Renal cortical epithelial cell (primary cell): Measurements from ENCODE around the gene TM9SF4. TPM values are rescaled to one million over a fixed set of nuclear protein-coding genes. Genes with fewer than 3 reads are reported as not detected.
"Not testable (repeated sequence)": the region's sequence is repeated elsewhere in the genome, so short reads cannot be mapped to it uniquely, and the experiment has no call there.

Experiments used
- DNase-seq: peaks from one replicate; pipeline ENCODE4 v3.0.0-alpha.2; 2011; ENCODE audit warnings: low read depth
- total RNA-seq: library from RNA; depleted of rRNA; stranded (reverse); fragments of >200 nt; gene quantifications from 2 replicates; pipeline ENCODE4 v1.2.3, GENCODE V29; 2014

Gene TM9SF4
- total RNA-seq, 1 donor from 2014 or later, result 56.0 TPM

- no peak for DNase-seq
These were observed 48.8 kb downstream of the TM9SF4 start for GRCh38 chr20:32158351-32158750.

DNA sequence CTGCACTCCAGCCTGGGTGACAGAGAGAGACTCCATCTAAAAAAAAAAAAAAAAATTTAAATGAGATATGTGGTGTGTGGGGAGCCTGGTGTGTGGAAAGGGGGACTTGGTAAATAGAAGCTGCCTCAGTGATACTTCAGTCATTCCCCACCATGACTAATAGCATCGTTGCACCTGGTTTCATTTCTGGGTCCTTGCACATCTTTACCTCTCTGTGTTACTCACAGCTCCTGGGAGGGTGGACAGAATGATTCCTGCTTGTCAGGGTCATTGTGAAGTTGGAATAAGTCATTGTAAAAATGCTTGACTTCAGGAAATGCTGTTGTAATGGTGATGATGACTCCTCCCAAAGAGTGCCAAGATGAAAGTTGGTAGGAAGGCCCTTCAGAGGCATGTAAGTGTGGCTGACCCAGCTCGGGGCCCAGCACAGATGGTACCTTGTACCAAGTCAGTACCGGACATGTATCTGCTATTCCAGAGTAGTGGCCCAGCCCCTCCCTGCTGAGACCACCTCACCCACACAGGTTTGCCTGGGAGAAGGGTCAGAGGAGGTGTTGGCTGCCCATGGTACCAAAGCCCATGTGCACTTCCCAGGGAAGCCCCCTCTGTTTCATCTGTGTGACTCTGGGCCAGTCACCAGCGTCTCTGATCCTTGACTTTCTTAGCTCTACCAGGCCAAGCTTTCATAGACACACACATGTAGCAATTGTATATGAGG, 49.6 kb downstream of the TM9SF4 start:
- no peak for DNase-seq

GRCh38 chr20:32159766-32160221, 50.3 kb downstream of the TM9SF4 start:
- no peak for DNase-seq

DNA sequence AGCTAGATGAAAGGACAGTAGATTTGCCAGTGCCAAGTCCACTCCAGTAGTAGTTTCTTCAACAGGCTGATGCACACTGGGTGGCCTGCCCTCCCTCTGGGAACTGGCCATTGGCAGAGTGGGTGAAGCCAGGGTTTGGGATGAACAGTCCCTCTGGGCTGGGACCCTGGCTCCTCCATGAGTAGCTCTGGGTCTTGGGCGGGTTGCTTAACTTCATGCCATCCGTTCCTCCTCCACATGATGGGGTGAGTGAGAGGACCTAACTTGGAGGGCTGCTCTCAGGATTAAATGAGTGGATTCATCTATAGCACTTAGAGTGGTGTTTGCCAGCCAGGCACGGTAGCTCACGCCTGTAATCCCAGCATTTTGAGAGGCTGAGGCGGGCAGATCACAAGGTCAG, 50.8 kb downstream of the TM9SF4 start:
- DNase-seq, result no peak

GRCh38 chr20:32162351-32162750, 52.8 kb downstream of the TM9SF4 start:
- DNase-seq, result no peak

- DNase-seq, result no peak
These were observed 54.4 kb downstream of the TM9SF4 start for GRCh38 chr20:32163951-32164350.

GRCh38 chr20:32164984-32165735, 55.6 kb downstream of the TM9SF4 start:
- no peak for DNase-seq

DNA sequence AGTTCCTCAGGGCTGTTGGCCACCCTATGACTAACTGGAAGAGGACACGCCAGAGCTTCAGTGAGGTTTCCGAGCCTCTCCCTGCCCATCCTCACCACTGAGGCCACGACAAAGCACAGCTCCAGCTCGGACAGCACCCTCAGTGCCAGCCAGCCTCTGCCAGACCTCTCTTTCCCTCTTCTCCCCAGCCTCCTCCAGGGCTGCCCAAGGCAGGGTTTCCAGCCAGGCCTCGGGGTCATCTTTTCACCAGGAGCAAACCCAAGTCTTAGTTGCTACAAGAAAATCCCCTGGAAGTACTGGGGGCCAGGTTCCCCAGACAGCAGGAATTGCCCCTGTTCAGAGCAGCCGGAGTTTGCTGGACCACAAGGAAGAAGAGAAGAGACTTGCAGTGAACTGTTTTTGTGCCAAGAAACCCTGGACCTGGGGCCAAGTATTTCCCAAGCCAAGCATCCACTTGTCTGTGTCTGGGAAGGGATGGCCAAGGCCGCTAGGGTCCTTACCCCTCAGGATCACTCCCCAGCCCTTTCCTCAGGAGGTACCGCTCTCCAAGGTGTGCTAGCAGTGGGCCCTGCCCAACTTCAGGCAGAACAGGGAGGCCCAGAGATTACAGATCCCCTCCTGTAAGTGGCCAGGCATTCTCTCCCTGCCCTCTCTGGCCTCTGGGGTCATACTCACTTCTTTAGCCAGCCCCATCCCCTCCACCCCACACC, 56.5 kb downstream of the TM9SF4 start:
- no peak for DNase-seq

DNA sequence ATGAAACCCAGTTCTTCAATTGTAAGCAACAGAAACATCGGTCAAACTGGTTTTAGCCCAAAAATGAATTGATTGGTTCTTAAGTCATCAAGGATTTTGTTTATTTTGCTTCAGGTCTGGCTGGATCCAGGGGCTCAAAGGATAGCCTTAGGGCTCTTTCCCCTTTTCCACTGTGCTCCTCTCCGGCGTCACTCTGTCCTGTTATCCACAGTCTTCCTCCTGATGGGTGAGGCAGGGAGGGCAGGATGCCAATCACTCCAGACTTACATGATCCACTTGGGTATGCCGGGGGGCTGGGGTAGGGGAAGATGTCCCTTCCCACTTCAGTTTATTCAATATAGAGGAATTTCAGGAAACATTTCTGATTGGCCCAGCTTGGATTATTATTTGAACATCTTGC, 58.0 kb downstream of the TM9SF4 start:
- DNase-seq, result no peak

- peak; percentile 66 for DNase-seq
These were observed 58.8 kb downstream of the TM9SF4 start for GRCh38 chr20:32168184-32168910.

DNA sequence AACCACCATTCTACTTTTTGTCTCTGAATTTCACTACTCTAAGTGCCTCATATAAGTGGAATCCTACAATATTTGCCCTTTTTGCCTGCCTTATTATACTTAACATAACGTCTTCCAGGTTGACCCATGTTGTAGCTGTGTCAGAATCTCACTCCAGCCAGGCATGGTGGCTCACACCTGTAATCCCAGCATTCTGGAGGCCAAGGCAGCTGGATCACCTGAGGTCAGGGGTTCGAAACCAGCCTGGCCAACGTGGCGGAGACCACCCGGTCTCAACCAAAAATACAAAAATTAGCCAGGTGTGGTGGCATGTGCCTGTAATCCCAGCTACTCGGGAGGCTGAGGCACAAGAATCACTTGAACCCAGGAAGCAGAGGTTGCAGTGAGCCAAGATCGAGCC, 68.2 kb downstream of the TM9SF4 start:
- DNase-seq, result not testable (repeated sequence)

GRCh38 chr20:32179515-32179914, 70.0 kb downstream of the TM9SF4 start:
- DNase-seq, result no peak

GRCh38 chr20:32179934-32180333, 70.4 kb downstream of the TM9SF4 start:
- DNase-seq, result no peak

DNA sequence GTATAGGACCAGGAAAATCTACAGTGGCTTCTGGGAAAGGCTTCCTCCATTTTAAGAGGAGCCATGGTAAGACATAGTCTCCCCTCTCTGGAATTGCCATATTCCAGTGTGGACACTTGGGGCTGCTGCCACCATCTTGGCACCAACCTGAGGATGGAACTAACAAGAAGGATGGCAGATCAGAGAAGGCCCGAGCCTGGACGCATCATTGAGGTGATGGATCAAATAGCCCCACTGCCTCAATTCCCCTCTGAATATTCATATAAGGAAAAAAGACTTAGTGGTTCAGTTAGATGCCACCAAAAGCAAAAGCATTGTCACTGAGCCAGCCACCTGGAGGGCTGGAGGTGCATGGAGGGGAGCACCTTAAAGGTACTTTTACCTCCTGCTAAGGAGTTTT, 72.1 kb downstream of the TM9SF4 start:
- no peak for DNase-seq

DNA sequence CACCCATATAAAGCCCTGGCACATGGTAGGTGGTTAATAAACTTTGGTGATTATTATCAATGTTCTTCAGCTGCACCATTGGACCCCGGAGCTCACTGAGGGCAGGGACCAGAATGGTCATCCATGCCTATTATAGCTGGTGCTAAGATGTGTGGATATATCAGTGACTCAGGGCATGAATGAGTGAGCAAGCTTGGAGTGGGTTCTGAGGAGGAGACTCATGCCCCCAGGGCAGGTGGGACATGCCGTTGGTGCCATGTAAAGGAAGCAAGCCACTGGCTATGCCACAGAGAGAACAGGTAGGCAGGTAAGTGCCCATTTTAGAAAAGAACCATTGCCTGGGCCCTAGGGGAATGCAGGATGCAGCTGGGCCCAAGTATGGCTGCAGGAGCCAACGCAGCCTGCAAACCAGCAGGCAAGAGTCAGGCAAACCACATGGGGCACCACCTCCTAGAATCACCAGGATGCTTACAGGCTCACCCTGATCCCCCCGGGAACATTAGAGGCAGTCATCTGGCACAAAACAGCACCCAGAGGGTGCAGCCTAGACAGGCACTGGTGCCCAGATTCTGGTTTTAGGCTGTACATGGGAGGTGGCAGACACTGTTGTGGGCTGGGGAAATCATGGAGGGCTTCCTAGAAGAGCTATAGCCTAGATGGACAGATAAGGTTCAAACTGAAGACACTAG, 74.6 kb downstream of the TM9SF4 start:
- DNase-seq, result no peak

GRCh38 chr20:32184961-32185603, 75.6 kb downstream of the TM9SF4 start:
- DNase-seq, result peak; percentile 37

- no peak for DNase-seq
These were observed 77.0 kb downstream of the TM9SF4 start for GRCh38 chr20:32186506-32186905.

DNA sequence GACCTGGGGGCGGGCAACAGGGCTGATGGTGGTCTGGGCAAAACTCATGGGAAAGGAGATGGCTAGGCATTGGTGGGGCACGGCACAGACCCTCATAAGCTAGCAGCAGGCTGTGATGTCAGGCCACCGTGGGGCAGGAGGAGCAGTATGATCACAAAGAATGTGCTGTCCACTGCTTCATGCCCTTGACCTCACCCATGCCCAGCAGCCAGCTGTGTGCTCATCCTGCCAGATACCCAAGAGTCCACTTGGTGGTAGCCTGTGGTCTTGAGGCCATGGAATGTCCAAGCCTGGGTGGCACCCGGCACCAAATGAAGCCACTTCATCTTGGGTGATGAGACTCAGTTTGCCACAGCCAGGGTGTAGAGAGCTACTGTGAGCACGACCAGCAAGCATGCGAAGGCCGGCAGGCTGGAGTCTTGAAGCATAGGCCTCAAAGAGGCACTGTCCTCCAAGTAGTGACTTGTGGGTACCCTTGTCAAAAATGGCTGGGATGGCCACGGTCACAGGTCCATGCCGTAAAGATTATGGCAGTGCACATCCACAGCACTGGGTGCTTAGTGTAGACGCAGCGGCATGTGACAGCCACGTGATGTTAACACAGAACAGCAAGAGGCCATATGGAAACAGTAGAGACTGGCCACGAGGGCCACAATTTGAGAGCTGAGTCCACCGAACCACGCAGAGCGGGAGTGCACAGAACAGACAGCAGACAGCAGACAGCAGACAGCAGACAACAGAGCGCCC, 79.0 kb downstream of the TM9SF4 start:
- no peak for DNase-seq

DNA sequence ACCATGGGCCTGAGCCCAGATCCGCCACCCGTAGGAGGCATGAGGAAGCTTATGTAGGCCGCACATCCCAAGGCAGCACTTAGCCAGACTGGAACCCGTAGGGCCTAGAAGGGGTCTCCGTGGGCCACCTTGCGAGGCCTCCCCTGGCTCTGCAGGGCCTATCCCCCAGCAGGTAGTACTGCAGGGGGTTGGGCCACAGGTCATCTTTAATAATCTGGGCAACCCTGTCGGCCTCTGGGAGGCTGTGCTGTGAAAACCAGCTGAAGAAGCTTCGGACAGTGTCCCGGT, 79.6 kb downstream of the TM9SF4 start:
- no peak for DNase-seq
